ENCODE results near the gene MAGI1. TPM values are rescaled to one million over a fixed set of nuclear protein-coding genes. Genes with fewer than 3 reads are reported as not detected.

MAGI1 gene
- total RNA-seq, 2 donors from 2014 or later, result 37.5 to 51.6 TPM

DNA sequence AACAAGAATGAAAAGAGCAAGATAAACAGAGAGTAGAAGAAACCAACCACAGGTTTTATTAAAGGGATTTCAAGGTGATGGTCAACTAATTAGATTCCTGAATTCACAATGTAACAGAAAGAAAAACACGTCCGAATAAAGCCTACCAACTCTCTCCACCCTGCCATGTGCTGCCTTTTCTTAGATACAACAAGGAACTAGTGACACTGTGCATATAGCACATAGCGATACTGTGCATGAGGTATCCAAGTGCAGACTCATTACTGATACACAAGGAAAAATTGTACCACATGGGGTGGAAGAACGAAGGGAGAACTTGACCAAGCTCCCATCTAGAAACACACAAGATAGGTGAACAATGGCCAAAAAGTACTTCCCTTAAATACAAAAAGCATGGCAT lies 154.6 kb downstream of the MAGI1 start:
- peak overlapping the region; percentile 26 to 29 for H3K27ac ChIP-seq
- peak overlapping the region in 1 of 2 donors; percentile 0 for H3K4me3 ChIP-seq
- intact Hi-C loops (cut with DNase I), result no loop called here
- H3K27me3 ChIP-seq (replicated peaks; ENCODE audit: insufficient read depth), result no peaks in the 10 kb centered on the region
- TF ChIP-seq POLR2A (IDR thresholded peaks at IDR 0.05) (no peak), POLR2AphosphoS5 (IDR thresholded peaks at IDR 0.05) (no peak)
- TF ChIP-seq, protein P1, sequence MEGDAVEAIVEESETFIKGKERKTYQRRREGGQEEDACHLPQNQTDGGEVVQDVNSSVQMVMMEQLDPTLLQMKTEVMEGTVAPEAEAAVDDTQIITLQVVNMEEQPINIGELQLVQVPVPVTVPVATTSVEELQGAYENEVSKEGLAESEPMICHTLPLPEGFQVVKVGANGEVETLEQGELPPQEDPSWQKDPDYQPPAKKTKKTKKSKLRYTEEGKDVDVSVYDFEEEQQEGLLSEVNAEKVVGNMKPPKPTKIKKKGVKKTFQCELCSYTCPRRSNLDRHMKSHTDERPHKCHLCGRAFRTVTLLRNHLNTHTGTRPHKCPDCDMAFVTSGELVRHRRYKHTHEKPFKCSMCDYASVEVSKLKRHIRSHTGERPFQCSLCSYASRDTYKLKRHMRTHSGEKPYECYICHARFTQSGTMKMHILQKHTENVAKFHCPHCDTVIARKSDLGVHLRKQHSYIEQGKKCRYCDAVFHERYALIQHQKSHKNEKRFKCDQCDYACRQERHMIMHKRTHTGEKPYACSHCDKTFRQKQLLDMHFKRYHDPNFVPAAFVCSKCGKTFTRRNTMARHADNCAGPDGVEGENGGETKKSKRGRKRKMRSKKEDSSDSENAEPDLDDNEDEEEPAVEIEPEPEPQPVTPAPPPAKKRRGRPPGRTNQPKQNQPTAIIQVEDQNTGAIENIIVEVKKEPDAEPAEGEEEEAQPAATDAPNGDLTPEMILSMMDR (IDR thresholded peaks at IDR 0.05), result no peak
- DNase-seq (ENCODE audit: low spot score), result no peak
- no peaks in the 10 kb centered on the region for H3K9me3 ChIP-seq
- H3K36me3 ChIP-seq, result no peaks in the 10 kb centered on the region
- H3K4me1 ChIP-seq (replicated peaks), result no peaks in the 10 kb centered on the region
- 61% methylated on average over 4 of the region's 4 CpGs for WGBS

DNA sequence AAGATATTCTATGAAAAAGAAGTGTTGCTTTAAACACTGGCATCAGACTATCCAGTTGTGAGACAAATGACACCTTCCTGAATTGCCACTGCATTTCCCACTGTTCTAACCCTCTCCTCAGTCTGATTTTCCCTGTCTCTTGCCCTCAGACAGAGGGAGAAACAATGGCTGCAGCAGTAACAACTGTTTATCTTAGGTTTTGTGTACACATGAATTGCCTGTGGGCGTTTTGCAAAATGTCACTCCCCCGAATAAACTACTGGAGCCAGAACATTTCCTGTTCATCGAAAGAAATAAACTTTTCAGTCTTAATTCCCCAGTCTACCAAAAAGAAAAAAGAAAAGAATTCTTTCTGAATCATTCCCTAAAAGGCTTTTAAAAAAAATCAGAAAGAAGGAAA lies 155.1 kb downstream of the MAGI1 start:
- TF ChIP-seq, protein P1 (IDR thresholded peaks at IDR 0.05), result no peak
- peak; percentile 69 for TF ChIP-seq POLR2AphosphoS5 (IDR thresholded peaks at IDR 0.05)
- no peak for TF ChIP-seq POLR2A (IDR thresholded peaks at IDR 0.05)
- no peaks in the 10 kb centered on the region for H3K27me3 ChIP-seq (replicated peaks; ENCODE audit: insufficient read depth)
- DNase-seq (ENCODE audit: low spot score), result peak; percentile 55
- intact Hi-C loops (cut with DNase I), result no loop called here
- H3K4me1 ChIP-seq (replicated peaks), result no peaks in the 10 kb centered on the region
- WGBS, result 11% methylated on average over 3 of the region's 3 CpGs
- no peaks in the 10 kb centered on the region for H3K36me3 ChIP-seq
- H3K27ac ChIP-seq, result peak overlapping the region; percentile 26 to 29
- H3K9me3 ChIP-seq, result no peaks in the 10 kb centered on the region
- peak overlapping the region in 1 of 2 donors; percentile 0 for H3K4me3 ChIP-seq

DNA sequence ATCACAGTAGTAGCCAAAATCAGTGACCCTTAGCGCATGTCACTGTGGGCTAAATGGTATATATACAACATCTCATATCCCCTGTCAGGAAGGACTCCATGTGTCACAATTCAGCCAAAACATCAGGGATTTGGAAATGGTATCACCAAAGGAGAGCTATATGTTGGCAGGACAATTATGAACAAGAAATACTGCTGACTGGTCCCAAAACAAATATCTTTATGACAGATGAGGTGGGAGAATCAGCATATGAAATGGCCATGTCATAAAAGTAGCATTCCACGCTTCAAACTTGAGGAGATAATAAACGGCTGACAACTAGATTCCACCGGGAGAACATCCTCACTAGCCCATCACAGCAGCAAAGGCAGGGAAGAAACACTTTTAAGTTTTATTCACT lies 158.4 kb downstream of the MAGI1 start:
- no peak overlapping the region for H3K27ac ChIP-seq
- no peak overlapping the region for H3K4me3 ChIP-seq
- H3K4me1 ChIP-seq (replicated peaks), result no peaks in the 10 kb centered on the region
- no peaks in the 10 kb centered on the region for H3K27me3 ChIP-seq (replicated peaks; ENCODE audit: insufficient read depth)
- TF ChIP-seq, protein P1 (IDR thresholded peaks at IDR 0.05), result no peak
- no peak for TF ChIP-seq POLR2AphosphoS5 (IDR thresholded peaks at IDR 0.05)
- no peak for TF ChIP-seq POLR2A (IDR thresholded peaks at IDR 0.05)
- intact Hi-C loops (cut with DNase I), result no loop called here
- 70% methylated on average over 4 of the region's 4 CpGs for WGBS
- H3K9me3 ChIP-seq, result no peaks in the 10 kb centered on the region
- no peaks in the 10 kb centered on the region for H3K36me3 ChIP-seq
- no peak for DNase-seq (ENCODE audit: low spot score)

- no peaks in the 10 kb centered on the region for H3K9me3 ChIP-seq
- no peak overlapping the region for H3K27ac ChIP-seq
- no peak overlapping the region for H3K4me3 ChIP-seq
- H3K4me1 ChIP-seq (replicated peaks), result no peaks in the 10 kb centered on the region
- TF ChIP-seq POLR2A (IDR thresholded peaks at IDR 0.05) (no peak), POLR2AphosphoS5 (IDR thresholded peaks at IDR 0.05) (no peak)
- TF ChIP-seq, protein P1 (IDR thresholded peaks at IDR 0.05), result no peak
- H3K36me3 ChIP-seq, result no peaks in the 10 kb centered on the region
- no peak for DNase-seq (ENCODE audit: low spot score)
- WGBS, result 100% methylated on average over 1 of the region's 1 CpG
- intact Hi-C loops (cut with DNase I), result no loop called here
- no peaks in the 10 kb centered on the region for H3K27me3 ChIP-seq (replicated peaks; ENCODE audit: insufficient read depth)
Observed at GRCh38 chr3:65879372-65879771, 159.3 kb downstream of the MAGI1 start.

DNA sequence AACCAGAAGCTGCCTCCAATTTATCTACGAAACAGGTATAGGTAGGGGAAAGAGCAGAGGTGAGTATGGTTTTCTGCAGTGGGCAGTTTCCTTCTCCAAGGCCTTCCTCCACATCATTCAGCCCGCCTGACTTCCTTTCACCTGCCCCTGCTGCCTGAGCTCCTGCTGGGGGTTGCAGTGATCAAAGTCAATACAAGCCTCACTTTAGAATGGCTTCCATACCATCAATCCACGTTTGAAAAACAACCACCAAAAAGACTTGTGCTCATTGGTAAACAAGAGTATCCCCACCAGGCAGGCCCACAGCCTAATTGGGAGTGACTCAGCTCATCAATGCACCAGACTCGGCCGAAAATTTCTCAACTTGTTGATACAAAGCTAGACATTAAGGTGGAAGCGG lies 159.9 kb downstream of the MAGI1 start:
- no peak for TF ChIP-seq POLR2A (IDR thresholded peaks at IDR 0.05)
- Histone ChIP-seq H3K27me3 (replicated peaks; ENCODE audit: insufficient read depth) (no peaks in the 10 kb centered on the region), H3K4me3 (no peak overlapping the region), H3K36me3 (no peaks in the 10 kb centered on the region), H3K9me3 (no peaks in the 10 kb centered on the region), H3K27ac (no peak overlapping the region), H3K4me1 (replicated peaks) (no peaks in the 10 kb centered on the region)
- DNase-seq (ENCODE audit: low spot score), result no peak
- WGBS, result 80% methylated on average over 6 of the region's 6 CpGs
- intact Hi-C loops (cut with DNase I), result no loop called here

All from prostate gland (tissue), 2 donors.